Neural progenitor cell (in vitro differentiated cells): ENCODE results near the gene PAM.

Source experiments
- EZH2 ChIP-seq: fragments of 200-600 bp; sonication (generic); IDR thresholded peaks from 2 replicates; pipeline ENCODE4 v1.6.1; 2017; ENCODE audit warnings: antibody characterized with exemption, mild to moderate bottlenecking, moderate library complexity
- TF ChIP-seq, protein P1 (sequence below): fragments of 200-600 bp; sonication (generic); IDR thresholded peaks from 2 replicates; pipeline ENCODE4 v1.5.1; 2017; ENCODE audit warnings: antibody characterized with exemption, mild to moderate bottlenecking

DNA sequence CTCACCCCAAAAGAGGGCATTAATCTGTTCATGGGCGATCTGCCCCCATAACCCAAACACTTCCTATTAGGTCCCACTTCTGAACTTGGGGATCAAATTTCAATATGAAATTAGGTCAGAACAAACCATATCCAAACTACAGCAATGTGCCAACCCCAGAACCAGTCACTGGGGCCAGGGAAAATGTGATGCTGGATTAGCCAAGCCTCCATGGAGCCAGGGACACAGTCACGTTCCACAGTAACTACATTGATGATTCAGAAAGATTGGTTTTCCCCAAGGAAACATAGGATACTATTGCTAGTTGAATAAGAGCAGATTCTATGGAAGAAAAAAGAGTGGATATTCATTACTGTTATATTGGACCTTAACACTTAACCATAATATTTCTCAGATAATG lies 280.6 kb downstream of the PAM start:
- TF ChIP-seq, protein P1, sequence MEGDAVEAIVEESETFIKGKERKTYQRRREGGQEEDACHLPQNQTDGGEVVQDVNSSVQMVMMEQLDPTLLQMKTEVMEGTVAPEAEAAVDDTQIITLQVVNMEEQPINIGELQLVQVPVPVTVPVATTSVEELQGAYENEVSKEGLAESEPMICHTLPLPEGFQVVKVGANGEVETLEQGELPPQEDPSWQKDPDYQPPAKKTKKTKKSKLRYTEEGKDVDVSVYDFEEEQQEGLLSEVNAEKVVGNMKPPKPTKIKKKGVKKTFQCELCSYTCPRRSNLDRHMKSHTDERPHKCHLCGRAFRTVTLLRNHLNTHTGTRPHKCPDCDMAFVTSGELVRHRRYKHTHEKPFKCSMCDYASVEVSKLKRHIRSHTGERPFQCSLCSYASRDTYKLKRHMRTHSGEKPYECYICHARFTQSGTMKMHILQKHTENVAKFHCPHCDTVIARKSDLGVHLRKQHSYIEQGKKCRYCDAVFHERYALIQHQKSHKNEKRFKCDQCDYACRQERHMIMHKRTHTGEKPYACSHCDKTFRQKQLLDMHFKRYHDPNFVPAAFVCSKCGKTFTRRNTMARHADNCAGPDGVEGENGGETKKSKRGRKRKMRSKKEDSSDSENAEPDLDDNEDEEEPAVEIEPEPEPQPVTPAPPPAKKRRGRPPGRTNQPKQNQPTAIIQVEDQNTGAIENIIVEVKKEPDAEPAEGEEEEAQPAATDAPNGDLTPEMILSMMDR, result no peak
- no peak for TF ChIP-seq EZH2
